Stimulated activated CD8-positive, alpha-beta memory T cell treated with anti-CD3 and anti-CD28 coated beads, Interleukin-15, amount 100 ng/mL, for 4 hours (primary cell): ENCODE results near the gene ZNF337.
"Not testable (repeated sequence)": the region's sequence is repeated elsewhere in the genome, so short reads cannot be mapped to it uniquely, and the experiment has no call there.

Experiments used
- DNase-seq, 2 donors: peaks; one replicate each; pipeline ENCODE4 v3.0.0-alpha.2; 2020; ENCODE audit warnings: low read depth in 2 of 2

ZNF337 gene

DNA sequence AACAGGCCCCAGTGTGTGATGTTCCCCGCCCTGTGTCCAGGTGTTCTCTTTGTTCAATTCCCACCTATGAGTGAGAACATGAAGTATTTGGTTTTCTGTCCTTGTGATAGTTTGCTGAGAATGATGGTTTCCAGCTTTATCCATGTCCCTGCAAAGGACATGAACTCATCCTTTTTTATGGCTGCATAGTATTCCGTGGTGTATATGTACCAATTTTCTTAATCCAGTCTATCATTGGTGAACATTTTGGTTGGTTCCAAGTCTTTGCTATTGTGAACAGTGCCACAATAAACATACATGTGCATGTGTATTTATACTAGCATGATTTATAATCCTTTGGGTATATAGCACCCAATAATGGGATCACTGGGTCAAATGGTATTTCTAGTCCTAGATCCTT lies 66.0 kb downstream of the ZNF337 start:
- DNase-seq = not testable (repeated sequence)

DNA sequence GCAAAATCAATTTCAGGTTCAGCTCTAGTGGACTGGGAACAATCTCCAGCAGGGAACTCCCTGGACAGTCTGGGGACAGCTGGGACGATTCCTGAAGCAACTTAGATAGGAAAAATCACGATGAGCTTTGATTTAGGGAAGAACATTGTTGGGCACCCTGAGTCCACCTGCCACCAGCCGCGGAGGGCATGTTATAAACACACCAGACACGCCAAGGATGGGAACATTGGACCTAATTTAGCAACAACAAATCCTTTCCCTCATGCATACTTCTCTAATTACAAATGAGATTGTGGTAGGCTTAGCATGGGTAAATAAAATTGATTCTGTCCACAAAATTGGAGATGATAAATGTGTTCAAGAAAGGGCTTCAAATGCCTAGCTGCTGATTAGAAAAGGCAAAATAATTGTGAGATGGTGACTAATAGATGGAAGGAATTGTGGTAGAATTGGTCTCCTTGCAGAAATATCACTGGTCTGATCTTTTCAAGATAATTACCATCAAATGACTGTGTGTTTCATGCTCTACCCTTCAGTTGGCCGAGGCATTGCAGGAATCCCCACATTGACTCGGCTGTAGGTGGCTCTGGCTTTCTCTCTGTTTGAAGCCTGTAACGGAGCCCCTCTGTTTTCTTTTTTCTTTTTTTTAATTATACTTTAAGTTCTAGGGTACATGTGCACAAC lies 66.7 kb downstream of the ZNF337 start:
- DNase-seq = no peak

DNA sequence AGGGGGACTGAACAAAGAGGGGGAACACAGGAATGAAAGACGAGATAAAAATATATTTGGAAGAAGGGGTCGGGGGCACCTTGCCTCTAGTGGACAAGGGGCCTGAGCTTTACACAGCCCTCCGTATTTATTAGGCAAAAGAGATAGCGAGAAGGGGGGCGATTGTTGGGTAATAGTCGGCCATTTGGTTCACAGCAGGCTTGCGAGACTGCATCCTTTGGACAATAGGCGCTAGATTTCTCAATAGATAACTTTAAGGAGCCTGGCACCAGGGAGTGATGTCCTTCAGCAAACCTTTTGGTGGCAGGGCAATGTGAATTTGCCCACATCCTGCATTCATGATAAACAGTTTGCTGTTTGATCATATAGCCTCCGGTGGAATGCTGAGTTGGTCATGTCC lies 69.9 kb downstream of the ZNF337 start:
- no peak for DNase-seq

GRCh38 chr20:25624500-25624939 lies 72.1 kb downstream of the ZNF337 start:
- no peak for DNase-seq
